Stimulated activated CD4-positive, alpha-beta T cell treated with anti-CD3 and anti-CD28 coated beads, Interleukin-2, amount 100 ng/mL, for 4 hours (primary cell): ENCODE results near the gene SERP2.

Experiments
- DNase-seq: peaks from one replicate; pipeline ENCODE4 v3.0.0-alpha.2; 2020; ENCODE audit warnings: low read depth

The SERP2 gene

GRCh38 chr13:44359983-44360375, 13.6 kb upstream of the SERP2 start:
- DNase-seq, result no peak

GRCh38 chr13:44362394-44363040, 11.1 kb upstream of the SERP2 start:
- no peak for DNase-seq

GRCh38 chr13:44363631-44364344, 9.8 kb upstream of the SERP2 start:
- DNase-seq, result no peak

GRCh38 chr13:44364345-44365000, 9.2 kb upstream of the SERP2 start:
- DNase-seq, result no peak

GRCh38 chr13:44365008-44365407, 8.6 kb upstream of the SERP2 start:
- DNase-seq, result no peak

- DNase-seq, result no peak
These were observed 7.7 kb upstream of the SERP2 start for GRCh38 chr13:44365899-44366298.

- DNase-seq, result no peak
These were observed 5.5 kb upstream of the SERP2 start for GRCh38 chr13:44368062-44368591.

GRCh38 chr13:44368599-44369368, 4.8 kb upstream of the SERP2 start:
- no peak for DNase-seq

GRCh38 chr13:44371421-44371820, 2.2 kb upstream of the SERP2 start:
- no peak for DNase-seq

- no peak for DNase-seq
These were observed 400 bp upstream of the SERP2 start for GRCh38 chr13:44373247-44373600.

GRCh38 chr13:44374348-44374712, 706 bp downstream of the SERP2 start:
- no peak for DNase-seq

GRCh38 chr13:44378277-44378676, 4.7 kb downstream of the SERP2 start:
- DNase-seq, result no peak

- DNase-seq, result no peak
These were observed 6.3 kb downstream of the SERP2 start for GRCh38 chr13:44379885-44380284.

- no peak for DNase-seq
These were observed 7.0 kb downstream of the SERP2 start for GRCh38 chr13:44380404-44381165.

GRCh38 chr13:44382635-44383145, 9.1 kb downstream of the SERP2 start:
- no peak for DNase-seq

GRCh38 chr13:44383945-44384344, 10.3 kb downstream of the SERP2 start:
- no peak for DNase-seq

- DNase-seq, result no peak
These were observed 11.2 kb downstream of the SERP2 start for GRCh38 chr13:44384778-44385177.

GRCh38 chr13:44385401-44385800, 11.8 kb downstream of the SERP2 start:
- DNase-seq, result no peak

GRCh38 chr13:44385847-44386246, 12.2 kb downstream of the SERP2 start:
- DNase-seq, result no peak

- DNase-seq, result no peak
These were observed 13.4 kb downstream of the SERP2 start for GRCh38 chr13:44386913-44387556.
